Smooth muscle cell (in vitro differentiated cells): ENCODE data around the gene LPGAT1. TPM values are rescaled to one million over a fixed set of nuclear protein-coding genes. Genes with fewer than 3 reads are reported as not detected.

Experiments
- DNase-seq: peaks from one replicate; lab custom pipeline; 2025; ENCODE audit not compliant: unreplicated experiment; lab: John Stamatoyannopoulos, UW
- H2AFZ ChIP-seq: fragments of 200-600 bp; sonication (generic); 2 replicates; pipeline ENCODE4 v1.6.0; 2016; ENCODE audit warnings: antibody characterized with exemption, low read depth, mild to moderate bottlenecking
- H3F3A ChIP-seq: fragments of 200-600 bp; sonication (generic); 2 replicates; pipeline ENCODE4 v1.6.0; 2017; ENCODE audit warnings: antibody characterized with exemption, low read depth
- H3K27ac ChIP-seq: fragments of 200-600 bp; sonication (generic); 2 replicates; pipeline ENCODE4 v1.5.1; 2016; ENCODE audit warnings: low read depth, mild to moderate bottlenecking
- H3K27me3 ChIP-seq: fragments of 200-600 bp; sonication (generic); 2 replicates; pipeline ENCODE4 v1.6.1; 2016; ENCODE audit warnings: low read depth, mild to moderate bottlenecking
- H3K36me3 ChIP-seq: fragments of 200-600 bp; sonication (generic); 2 replicates; pipeline ENCODE4 v1.5.1; 2016; ENCODE audit warnings: low read depth
- H3K4me1 ChIP-seq: fragments of 200-600 bp; sonication (generic); 2 replicates; pipeline ENCODE4 v1.5.1; 2016; ENCODE audit warnings: low read depth
- H3K4me2 ChIP-seq: fragments of 200-600 bp; sonication (generic); 2 replicates; pipeline ENCODE4 v1.6.0; 2016; ENCODE audit warnings: mild to moderate bottlenecking
- H3K4me3 ChIP-seq: fragments of 200-600 bp; sonication (generic); 2 replicates; pipeline ENCODE4 v1.5.1; 2016; ENCODE audit warnings: mild to moderate bottlenecking
- H3K79me2 ChIP-seq: fragments of 200-600 bp; sonication (generic); 2 replicates; pipeline ENCODE4 v1.6.0; 2016; ENCODE audit warnings: low read depth, mild to moderate bottlenecking
- H3K9ac ChIP-seq: fragments of 200-600 bp; sonication (generic); 2 replicates; pipeline ENCODE4 v1.6.0; 2016; ENCODE audit warnings: low read depth
- H3K9me3 ChIP-seq: fragments of 200-600 bp; sonication (generic); replicated peaks from 2 replicates; pipeline ENCODE4 v1.5.1; 2016; ENCODE audit warnings: low read depth
- H4K20me1 ChIP-seq: fragments of 200-600 bp; sonication (generic); 2 replicates; pipeline ENCODE4 v1.6.0; 2016; ENCODE audit warnings: low read depth
- WGBS: methylation state at CpG from one replicate; pipeline ENCODE4 v1.1.7; 2016; ENCODE audit warnings: low lambda C conversion rate; 5-methylcytosine and 5-hydroxymethylcytosine counted together
- polyA plus RNA-seq: library from polyadenylated mRNA; unstranded; fragments of >200 nt; fragmentation: Nextera tagmentation; extraction: Ambion mirVana; gene quantifications from 2 replicates; pipeline ENCODE4 v1.2.1, GENCODE V29; 2016
- total RNA-seq: library from RNA; depleted of rRNA; stranded (reverse); fragments of >200 nt; gene quantifications from 2 replicates; pipeline ENCODE4 v1.2.3, GENCODE V29; 2014
- TF ChIP-seq, protein P1 (sequence below): fragments of 200-600 bp; sonication (generic); IDR thresholded peaks from 2 replicates; pipeline ENCODE4 v1.5.1; 2017; ENCODE audit warnings: borderline replicate concordance, mild to moderate bottlenecking, antibody characterized with exemption; ENCODE audit not compliant: insufficient read depth, poor library complexity, severe bottlenecking

Gene LPGAT1
- total and polyA plus RNA-seq, 2 experiments from 2014 or later = 12.0 to 39.7 TPM

DNA sequence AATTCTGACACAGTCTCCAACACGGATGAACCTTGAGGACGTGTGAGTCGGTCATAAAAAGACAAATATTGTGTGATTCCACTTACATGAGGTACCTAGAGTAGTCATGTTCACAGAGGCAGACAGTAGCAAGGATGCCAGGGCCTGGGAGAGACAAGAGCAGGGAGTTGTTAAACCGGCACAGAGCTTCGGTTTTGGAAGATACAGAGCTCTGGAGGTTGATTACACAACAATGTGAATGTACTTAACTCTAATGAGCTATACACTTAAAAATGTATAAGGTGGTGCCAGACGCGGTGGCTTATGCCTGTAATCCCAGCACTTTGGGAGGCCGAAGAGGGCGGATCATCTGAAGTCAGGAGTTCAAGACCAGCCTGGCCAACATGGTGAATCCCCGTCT, 117.3 kb downstream of the LPGAT1 start:
- no peak for DNase-seq
- Histone ChIP-seq H3K4me3 (no peak overlapping the region), H3K9me3 (no peaks in the 10 kb centered on the region), H2AFZ (no peak overlapping the region), H3F3A (no peaks in the 10 kb centered on the region), H3K36me3 (no peaks in the 10 kb centered on the region), H3K27me3 (no peaks in the 10 kb centered on the region), H3K9ac (no peak overlapping the region), H3K79me2 (no peaks in the 10 kb centered on the region), H4K20me1 (no peaks in the 10 kb centered on the region), H3K4me1 (no peaks in the 10 kb centered on the region), H3K27ac (no peak overlapping the region), H3K4me2 (no peak overlapping the region)
- WGBS = 81% methylated on average over 10 of the region's 10 CpGs
- TF ChIP-seq, protein P1, sequence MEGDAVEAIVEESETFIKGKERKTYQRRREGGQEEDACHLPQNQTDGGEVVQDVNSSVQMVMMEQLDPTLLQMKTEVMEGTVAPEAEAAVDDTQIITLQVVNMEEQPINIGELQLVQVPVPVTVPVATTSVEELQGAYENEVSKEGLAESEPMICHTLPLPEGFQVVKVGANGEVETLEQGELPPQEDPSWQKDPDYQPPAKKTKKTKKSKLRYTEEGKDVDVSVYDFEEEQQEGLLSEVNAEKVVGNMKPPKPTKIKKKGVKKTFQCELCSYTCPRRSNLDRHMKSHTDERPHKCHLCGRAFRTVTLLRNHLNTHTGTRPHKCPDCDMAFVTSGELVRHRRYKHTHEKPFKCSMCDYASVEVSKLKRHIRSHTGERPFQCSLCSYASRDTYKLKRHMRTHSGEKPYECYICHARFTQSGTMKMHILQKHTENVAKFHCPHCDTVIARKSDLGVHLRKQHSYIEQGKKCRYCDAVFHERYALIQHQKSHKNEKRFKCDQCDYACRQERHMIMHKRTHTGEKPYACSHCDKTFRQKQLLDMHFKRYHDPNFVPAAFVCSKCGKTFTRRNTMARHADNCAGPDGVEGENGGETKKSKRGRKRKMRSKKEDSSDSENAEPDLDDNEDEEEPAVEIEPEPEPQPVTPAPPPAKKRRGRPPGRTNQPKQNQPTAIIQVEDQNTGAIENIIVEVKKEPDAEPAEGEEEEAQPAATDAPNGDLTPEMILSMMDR = no peak

DNA sequence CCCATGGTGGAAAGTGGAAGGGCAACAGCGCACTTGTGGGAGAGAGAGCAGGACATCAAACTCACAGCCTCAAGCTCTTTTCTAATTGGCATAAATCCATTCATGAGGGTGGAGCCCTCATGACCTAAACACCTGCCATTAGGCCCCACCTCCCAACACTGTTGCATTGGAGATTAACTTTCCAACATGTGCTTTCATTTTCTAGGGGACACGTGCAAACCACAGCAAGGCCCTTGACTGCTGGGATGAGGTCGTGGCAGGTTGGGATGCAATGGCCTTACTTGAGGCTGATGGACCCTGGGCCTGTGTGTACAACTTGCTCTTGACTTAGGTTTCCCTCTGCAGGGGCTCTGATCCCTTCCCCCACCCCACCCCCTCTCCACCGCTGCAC, 119.3 kb downstream of the LPGAT1 start:
- no peak overlapping the region for H3K4me3 ChIP-seq
- no peaks in the 10 kb centered on the region for H4K20me1 ChIP-seq
- no peak overlapping the region for H2AFZ ChIP-seq
- H3K36me3 ChIP-seq = no peaks in the 10 kb centered on the region
- no peaks in the 10 kb centered on the region for H3K27me3 ChIP-seq
- WGBS = 88% methylated on average over 4 of the region's 4 CpGs
- DNase-seq = no peak
- no peak overlapping the region for H3K9ac ChIP-seq
- H3K9me3 ChIP-seq = no peaks in the 10 kb centered on the region
- no peaks in the 10 kb centered on the region for H3F3A ChIP-seq
- H3K4me1 ChIP-seq = no peaks in the 10 kb centered on the region
- no peak overlapping the region for H3K4me2 ChIP-seq
- no peak overlapping the region for H3K27ac ChIP-seq
- H3K79me2 ChIP-seq = no peaks in the 10 kb centered on the region
- TF ChIP-seq, protein P1 = no peak

DNA sequence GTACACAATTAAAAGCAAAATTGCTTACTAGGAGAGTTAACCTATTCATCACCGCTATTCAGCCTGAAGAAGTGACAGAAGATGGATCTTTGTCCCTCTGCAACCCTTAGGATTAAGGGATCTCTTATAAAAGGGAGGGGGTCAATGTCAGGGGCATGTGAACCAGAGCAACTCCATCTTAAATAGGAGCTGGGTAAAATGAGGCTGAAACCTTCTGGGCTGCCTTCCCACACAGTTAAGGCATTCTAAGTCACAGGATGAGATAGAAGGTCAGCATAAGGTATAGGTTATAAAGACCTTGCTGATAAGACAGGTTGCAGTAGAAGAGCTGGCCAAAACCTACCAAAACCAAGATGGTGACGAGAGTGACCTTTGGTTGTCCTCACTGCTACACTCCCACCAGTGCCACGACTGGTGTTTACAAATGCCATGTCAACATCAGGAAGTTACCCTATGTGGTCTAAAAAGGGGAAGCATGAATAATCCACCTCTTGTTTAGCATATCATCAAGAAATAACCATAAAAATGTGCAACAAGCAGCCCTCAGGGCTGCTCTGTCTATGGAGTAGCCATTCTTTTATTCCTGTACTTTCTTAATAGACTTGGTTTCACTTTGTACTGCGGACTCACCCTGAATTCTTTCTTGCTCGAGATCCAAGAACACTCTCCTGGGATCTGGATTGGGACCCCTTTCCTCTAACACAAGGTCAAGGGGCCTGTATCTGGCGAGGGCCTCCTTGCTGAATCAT, 119.8 kb downstream of the LPGAT1 start:
- no peaks in the 10 kb centered on the region for H3K36me3 ChIP-seq
- no peaks in the 10 kb centered on the region for H4K20me1 ChIP-seq
- H3F3A ChIP-seq = no peaks in the 10 kb centered on the region
- TF ChIP-seq, protein P1 = no peak
- H3K27ac ChIP-seq = no peak overlapping the region
- DNase-seq = no peak
- no peaks in the 10 kb centered on the region for H3K4me1 ChIP-seq
- no peak overlapping the region for H2AFZ ChIP-seq
- H3K27me3 ChIP-seq = no peaks in the 10 kb centered on the region
- no peak overlapping the region for H3K9ac ChIP-seq
- no peak overlapping the region for H3K4me2 ChIP-seq
- WGBS = 93% methylated on average over 6 of the region's 6 CpGs
- H3K4me3 ChIP-seq = no peak overlapping the region
- no peaks in the 10 kb centered on the region for H3K9me3 ChIP-seq
- H3K79me2 ChIP-seq = no peaks in the 10 kb centered on the region

DNA sequence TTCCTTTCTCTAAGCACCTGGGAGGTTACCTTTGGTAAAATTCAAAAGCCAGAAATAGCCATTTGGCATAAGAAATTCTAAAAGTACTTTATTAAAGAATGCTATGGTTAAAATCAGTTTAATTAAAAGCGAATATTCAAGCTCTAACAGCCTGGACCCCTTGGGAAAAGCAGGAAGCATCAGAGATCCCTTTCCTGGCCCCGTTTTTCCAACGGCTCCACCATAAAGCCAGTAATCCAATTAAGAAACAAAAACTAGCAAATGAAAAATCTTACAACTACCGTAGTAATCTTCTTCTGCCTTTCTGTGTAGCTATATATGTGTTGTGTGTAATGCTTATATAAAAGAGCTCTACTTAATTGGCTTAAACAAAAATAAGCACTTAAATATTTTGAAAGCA, 121.6 kb downstream of the LPGAT1 start:
- Histone ChIP-seq H3K36me3 (no peaks in the 10 kb centered on the region), H4K20me1 (no peaks in the 10 kb centered on the region), H3K27me3 (no peaks in the 10 kb centered on the region), H3K79me2 (no peaks in the 10 kb centered on the region), H3K9ac (no peak overlapping the region), H3K27ac (no peak overlapping the region), H3F3A (no peaks in the 10 kb centered on the region), H3K4me1 (no peaks in the 10 kb centered on the region), H3K4me2 (no peak overlapping the region), H3K9me3 (no peaks in the 10 kb centered on the region), H2AFZ (no peak overlapping the region), H3K4me3 (no peak overlapping the region)
- DNase-seq = no peak
- 86% methylated on average over 4 of the region's 4 CpGs for WGBS
- TF ChIP-seq, protein P1 = no peak
